HG03469 (cell line): ENCODE results near the gene MRPL58.
"Not testable (repeated sequence)": the region's sequence is repeated elsewhere in the genome, so short reads cannot be mapped to it uniquely, and the experiment has no call there.

Source experiments
- ATAC-seq: cut with Tn5 transposase; IDR thresholded peaks from one replicate; pipeline ENCODE4 v1.9.1; 2021; ENCODE audit warnings: mild to moderate bottlenecking, moderate library complexity, moderate number of reproducible peaks; ENCODE audit not compliant: unreplicated experiment

Gene MRPL58

DNA sequence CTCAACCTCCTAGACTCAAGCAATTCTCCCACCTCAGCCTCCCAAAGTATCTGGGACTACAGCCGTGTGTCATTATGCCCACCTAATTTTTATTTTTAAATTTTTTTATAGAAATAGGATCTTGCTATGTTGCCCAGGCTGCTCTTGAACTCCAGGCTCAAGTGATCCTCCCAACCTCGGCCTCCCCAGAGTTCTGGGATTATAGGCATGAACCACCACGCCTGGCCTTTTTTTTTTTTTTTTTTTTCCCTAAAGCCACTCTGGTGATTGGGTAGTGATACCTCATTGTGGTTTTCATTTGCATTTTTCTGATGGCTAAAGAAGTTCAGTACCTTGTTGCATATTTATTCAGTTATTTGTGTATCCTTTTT, 26.3 kb upstream of the MRPL58 start:
- no peak for ATAC-seq

DNA sequence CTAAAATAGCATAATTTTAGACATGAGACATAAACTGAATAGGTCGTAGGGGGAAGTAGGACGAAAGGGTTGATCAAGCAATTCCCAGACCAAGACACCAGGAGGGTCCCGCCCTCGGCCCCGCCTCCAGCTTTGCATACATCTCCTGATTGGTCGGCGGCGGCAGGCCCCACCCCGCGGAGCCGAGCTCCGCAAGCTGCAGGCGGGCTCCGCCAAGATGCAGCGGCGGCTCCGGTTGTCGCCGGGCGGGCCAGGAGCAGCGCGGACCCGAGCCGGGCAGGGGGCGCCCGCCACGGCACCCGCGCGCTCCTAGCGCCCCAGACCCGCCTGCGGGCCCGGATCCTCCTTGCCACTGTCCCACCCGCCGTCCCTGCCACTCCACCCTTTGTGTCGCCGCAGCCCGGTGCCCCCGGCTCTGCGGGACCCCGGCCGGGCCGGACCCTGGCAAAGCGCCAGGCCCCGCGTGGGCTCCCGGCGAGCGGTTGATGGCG, 25.0 kb upstream of the MRPL58 start, which contains the start of gene CDR2L:
Gene CDR2L, plus strand, starts transcription at position 215 of the 491 bp plus-strand sequence. CDS start 412 bp downstream, outside the sequence.
- peak; percentile 88 for ATAC-seq

GRCh38 chr17:74987909-74988711, 24.4 kb upstream of the MRPL58 start:
- ATAC-seq, result no peak

DNA sequence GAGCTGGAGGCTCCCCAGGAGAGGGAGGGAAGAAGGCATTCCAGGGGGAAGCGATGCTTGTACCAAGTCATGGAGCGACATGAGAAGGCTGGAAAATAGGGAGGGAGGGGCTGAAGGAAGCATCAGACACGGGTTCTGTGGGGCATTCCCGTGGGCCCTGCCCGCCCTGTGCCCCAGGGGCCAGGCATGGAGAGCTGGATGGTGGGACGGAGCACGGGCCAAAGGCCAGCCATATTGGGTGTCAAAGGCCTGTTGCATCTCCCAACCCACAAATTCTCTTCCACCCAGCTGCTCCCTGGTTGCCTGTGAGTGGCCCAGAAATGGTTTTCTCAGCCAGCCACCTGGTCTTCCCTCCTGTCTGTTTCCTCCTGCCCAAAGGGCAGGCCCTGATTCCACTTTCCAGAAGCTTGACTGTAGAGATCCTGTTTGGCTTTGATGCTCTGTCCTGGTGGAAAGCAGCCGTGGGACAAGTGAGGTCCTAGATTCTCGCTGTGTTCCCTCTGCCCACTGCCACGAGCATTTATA, 21.8 kb upstream of the MRPL58 start:
- ATAC-seq, result no peak

DNA sequence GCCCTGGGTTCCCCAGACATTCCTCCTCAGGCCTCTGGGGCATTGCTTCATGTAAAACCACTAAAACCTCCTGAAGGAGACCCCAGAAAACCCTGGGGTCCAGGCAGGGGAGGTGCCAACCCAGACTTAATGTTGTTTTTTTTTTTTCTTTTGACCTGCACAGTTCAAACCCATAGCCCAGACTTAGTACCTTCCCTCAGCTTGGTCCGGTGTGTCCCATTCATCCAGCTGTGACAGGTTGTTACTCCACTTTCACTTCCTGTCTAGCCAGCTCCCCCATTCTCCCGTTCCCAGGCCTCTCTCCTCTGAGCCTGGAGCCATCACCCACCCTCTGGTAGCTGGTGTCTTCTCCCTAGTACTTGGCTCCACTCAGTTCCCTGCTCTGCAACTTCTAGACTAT, 20.2 kb upstream of the MRPL58 start:
- ATAC-seq, result no peak

DNA sequence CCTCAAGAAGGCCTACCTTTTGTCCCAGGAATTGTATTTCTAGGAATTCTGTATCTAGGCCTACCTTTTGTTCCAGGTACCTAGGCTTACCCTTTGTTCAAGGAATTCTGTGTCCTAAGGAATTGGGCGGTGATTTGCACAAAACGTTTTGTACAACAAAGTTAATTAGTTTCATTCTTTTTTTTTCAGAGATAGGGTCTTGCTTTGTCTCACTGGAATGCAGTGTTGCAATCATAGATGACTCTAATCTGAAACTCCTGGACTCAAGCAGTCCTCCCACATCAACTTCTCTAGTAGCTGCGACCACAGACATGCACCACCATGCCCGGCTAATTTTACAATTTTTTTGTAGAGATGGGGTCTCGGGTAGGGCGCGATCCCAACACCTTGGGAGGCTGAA, 18.0 kb upstream of the MRPL58 start:
- no peak for ATAC-seq

GRCh38 chr17:74995847-74996246, 16.6 kb upstream of the MRPL58 start:
- ATAC-seq, result no peak

GRCh38 chr17:74998783-74999182, 13.7 kb upstream of the MRPL58 start:
- ATAC-seq, result no peak

GRCh38 chr17:74999523-74999922, 12.9 kb upstream of the MRPL58 start:
- ATAC-seq, result no peak

DNA sequence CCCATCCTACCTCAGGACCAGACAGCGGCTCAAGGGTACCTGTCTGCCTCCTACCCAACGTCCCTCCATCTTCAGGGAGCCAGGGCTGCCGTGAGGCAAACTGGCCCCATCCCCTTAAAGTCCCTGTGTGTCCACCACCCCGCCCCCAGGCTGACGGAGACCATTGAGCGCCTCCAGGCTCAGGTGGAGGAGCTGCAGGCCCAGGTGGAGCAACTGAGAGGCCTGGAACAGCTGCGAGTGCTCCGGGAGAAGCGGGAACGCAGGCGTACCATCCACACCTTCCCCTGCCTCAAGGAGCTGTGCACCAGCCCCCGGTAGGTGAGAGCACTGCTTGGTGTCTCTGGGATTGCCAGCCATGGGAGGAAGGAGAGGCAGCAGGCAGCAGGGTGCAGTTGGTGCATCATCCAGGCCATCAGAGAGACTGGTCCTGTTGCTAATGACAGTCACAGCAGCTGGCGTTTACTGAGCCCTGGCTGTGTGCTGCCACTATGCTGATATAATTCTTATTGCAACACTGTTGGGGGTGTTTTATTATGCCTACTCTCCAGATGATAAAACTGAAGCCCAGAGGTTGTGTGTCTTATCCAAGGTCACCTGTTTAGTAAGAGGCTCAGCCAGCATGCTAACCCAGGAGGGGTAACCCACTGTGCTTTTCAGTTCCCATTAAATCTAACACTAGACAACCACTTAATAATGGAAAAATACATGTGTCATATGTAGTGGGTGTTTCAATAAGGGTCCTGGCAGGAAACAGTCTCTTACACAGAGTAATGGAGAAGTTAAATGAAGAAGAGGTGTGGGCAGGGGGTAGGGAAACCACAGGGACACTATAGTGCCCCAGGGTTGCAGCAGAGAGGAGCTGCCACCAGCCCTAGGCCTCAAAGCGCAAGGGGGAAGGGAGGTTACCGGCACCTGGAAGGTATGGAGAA, 10.3 kb upstream of the MRPL58 start:
- no peak for ATAC-seq

- ATAC-seq, result no peak
Measured at GRCh38 chr17:75003070-75003956, 9.2 kb upstream of the MRPL58 start.

GRCh38 chr17:75003957-75004355, 8.5 kb upstream of the MRPL58 start:
- ATAC-seq, result no peak

DNA sequence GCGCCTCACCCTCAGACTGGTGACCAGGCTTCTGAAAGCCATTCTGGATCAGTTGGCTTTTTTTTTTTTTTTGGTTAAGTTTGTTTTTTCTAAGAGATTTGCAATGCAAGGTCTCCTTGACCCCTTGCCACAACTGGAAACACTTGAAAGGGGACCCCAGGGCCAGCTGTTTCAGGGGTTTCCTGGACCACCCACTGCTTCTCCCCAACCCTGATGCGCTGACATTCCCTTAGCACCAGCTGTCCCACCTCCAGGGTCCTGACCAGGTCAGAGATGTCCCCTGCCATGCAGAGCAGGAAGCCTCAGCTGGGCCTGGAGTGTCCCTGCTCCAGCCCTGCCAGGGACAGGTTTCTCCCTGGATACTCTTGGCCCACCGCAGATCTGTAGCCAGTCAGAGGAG, 8.1 kb upstream of the MRPL58 start:
- no peak for ATAC-seq

- ATAC-seq, result no peak
Measured at GRCh38 chr17:75005291-75005690, 7.2 kb upstream of the MRPL58 start.

DNA sequence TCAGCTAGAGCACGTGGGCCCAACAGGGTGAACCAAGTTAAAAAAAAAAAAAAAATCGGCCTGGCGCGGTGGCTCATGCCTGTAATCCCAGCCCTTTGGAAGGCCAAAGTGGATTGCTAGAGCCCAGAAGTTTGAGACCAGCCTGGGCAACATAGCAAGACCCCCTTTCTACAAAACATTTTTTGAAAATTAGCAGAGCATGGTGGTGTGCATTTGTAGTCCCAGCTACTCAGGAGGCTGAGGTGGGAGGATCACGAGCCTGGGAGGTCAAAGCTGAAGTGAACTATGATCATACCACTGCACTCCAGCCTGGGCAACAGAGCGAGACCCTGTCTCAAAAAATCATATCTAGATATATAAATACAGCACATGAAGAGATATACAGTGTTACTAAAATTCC, 6.4 kb upstream of the MRPL58 start:
- ATAC-seq, result not testable (repeated sequence)

GRCh38 chr17:75006653-75007052, 5.8 kb upstream of the MRPL58 start:
- ATAC-seq, result no peak

- no peak for ATAC-seq
Measured at GRCh38 chr17:75008373-75008772, 4.1 kb upstream of the MRPL58 start.

DNA sequence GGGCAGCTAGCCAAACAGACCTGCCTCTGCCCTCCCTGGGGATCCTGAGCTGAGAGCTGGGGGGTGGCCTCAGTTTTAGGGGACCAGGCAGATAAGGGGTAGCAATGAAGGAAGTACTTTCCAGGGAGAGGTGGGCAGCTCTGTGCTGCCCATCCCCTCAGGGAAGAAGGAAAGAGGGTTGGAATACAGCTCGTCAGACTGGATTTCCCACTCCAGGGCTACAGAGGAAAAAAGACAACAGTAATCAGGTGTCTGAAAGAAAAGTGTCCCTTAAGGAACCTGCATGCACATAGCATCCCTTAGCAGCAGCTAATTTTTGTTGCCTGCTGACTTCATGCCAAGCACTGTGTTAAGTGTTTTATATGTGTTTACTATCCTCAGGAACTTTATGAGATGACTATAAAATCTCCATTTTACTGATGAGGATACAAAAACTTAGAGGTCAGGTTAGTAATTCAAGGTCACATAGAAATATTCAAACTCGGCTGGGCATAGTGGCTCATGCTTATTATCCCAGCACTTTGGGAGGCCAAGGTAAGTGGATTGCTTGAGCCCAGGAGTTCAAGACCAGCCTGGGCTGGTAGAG, 3.2 kb upstream of the MRPL58 start:
- ATAC-seq, result no peak

DNA sequence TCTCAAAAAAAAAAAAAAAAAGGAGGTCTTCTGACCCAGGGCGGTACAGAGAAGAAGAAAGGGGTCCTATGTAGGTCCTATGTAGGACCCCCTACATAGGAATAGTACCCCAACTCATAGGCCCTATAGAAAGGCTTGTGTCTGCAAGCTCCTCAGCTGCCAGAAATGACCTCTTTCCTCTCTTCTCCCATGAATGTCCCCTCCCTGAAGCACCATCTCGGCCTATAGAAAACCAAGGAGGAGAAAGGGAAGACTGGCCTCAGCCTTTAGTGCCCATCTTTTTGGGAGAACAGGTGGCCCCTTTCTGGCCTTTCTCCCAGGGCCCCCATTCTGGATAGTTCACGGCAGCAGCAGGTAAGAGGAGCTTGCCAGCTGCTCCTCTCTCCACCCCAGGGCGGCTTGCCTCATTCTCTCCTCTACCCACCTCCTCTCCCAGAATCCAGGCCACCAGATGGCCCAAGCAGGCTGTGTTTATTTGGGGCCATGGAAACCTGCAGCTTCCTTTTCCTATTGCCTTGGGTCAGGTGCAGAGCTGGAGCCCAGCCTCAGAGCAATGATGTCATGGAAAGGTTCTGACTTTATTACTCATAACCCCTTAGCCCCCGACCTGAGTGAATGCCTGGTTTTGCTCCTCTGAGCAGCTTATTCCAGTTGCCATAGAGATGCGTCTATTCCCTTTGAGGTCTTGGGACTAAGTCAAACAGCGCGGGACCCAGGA, 1.6 kb upstream of the MRPL58 start:
- no peak for ATAC-seq
